WTC11 (cell line): ENCODE data around the gene PDZD2. TPM values are rescaled to one million over a fixed set of nuclear protein-coding genes. Genes with fewer than 3 reads are reported as not detected.
A peak's percentile ranks its signal among the peaks of the same experiment; 100 is the strongest.

Experiments
- ATAC-seq: fragments of 200-7000 bp; cut with Tn5 transposase; 2 replicates; pipeline ENCODE4 v1.10.0; 2021; ENCODE audit warnings: mild to moderate bottlenecking, moderate library complexity
- CTCF ChIA-PET: fragments of 300-600 bp; sonication (Branson Sonifier 250); formaldehyde crosslinking; loops from one replicate; lab custom pipeline; 2021; ENCODE audit warnings: antibody characterized with exemption; lab: Charles Lee
- POLR2A ChIA-PET: fragments of 350-600 bp; sonication (Branson Sonifier 250); formaldehyde crosslinking; loops from one replicate; lab custom pipeline; 2021; ENCODE audit warnings: antibody characterized with exemption; lab: Charles Lee
- DNase-seq: peaks from one replicate; pipeline ENCODE4 v3.0.0; 2021; ENCODE audit warnings: low spot score
- H3K27ac Mint-ChIP-seq: 2 replicates; pipeline ENCODE4 v1.8.0; 2021; ENCODE audit warnings: mixed read lengths
- H3K27me3 Mint-ChIP-seq: 2 replicates; pipeline ENCODE4 v1.8.0; 2021; ENCODE audit warnings: low read depth, mild to moderate bottlenecking, moderate library complexity, mixed read lengths
- H3K36me3 Mint-ChIP-seq: 2 replicates; pipeline ENCODE4 v1.8.0; 2021; ENCODE audit warnings: mixed read lengths
- H3K4me1 Mint-ChIP-seq: 2 replicates; pipeline ENCODE4 v1.8.0; 2022; ENCODE audit warnings: mixed read lengths
- H3K4me3 Mint-ChIP-seq: 2 replicates; pipeline ENCODE4 v1.8.0; 2021; ENCODE audit warnings: mild to moderate bottlenecking, moderate library complexity, mixed read lengths
- H3K9me3 Mint-ChIP-seq: 2 replicates; pipeline ENCODE4 v1.8.0; 2021; ENCODE audit warnings: mixed read lengths
- ATF2 ChIP-seq: sonication (generic); formaldehyde crosslinking; IDR thresholded peaks from 2 replicates; pipeline ENCODE4 v1.8.1; 2022; ENCODE audit warnings: low read depth, missing genetic modification reagents, borderline replicate concordance
- CBFB ChIP-seq: sonication (generic); formaldehyde crosslinking; IDR thresholded peaks from 2 replicates; pipeline ENCODE4 v1.8.1; 2022; ENCODE audit warnings: mild to moderate bottlenecking, low read depth, missing genetic modification reagents
- E2F4 ChIP-seq: sonication (generic); formaldehyde crosslinking; IDR thresholded peaks from 2 replicates; pipeline ENCODE4 v1.8.1; 2022; ENCODE audit warnings: low read depth, mild to moderate bottlenecking, moderate library complexity, missing genetic modification reagents, borderline replicate concordance
- E2F5 ChIP-seq: sonication (generic); formaldehyde crosslinking; IDR thresholded peaks from 2 replicates; pipeline ENCODE4 v1.8.1; 2022; ENCODE audit warnings: mild to moderate bottlenecking, moderate library complexity, missing genetic modification reagents
- ELF4 ChIP-seq: sonication (generic); formaldehyde crosslinking; IDR thresholded peaks from 2 replicates; pipeline ENCODE4 v1.8.1; 2022; ENCODE audit warnings: low read depth, mild to moderate bottlenecking, moderate library complexity, missing genetic modification reagents
- ERG ChIP-seq: fragments of 250-450 bp; sonication (Bioruptor Pico); IDR thresholded peaks from 2 replicates; pipeline ENCODE4 v1.8.0; 2021; ENCODE audit warnings: mild to moderate bottlenecking
- FOXJ3 ChIP-seq: sonication (generic); formaldehyde crosslinking; IDR thresholded peaks from 2 replicates; pipeline ENCODE4 v1.9.0; 2021; ENCODE audit warnings: missing genetic modification reagents, mild to moderate bottlenecking, borderline replicate concordance
- HMGA2 ChIP-seq: fragments of 250-450 bp; sonication (Bioruptor Pico); IDR thresholded peaks from 2 replicates; pipeline ENCODE4 v1.4.0; 2021; ENCODE audit warnings: mild to moderate bottlenecking, moderate library complexity
- HMGXB4 ChIP-seq: sonication (generic); formaldehyde crosslinking; IDR thresholded peaks from 2 replicates; pipeline ENCODE4 v1.8.1; 2023; ENCODE audit warnings: mild to moderate bottlenecking, moderate library complexity, missing genetic modification reagents
- NFYB ChIP-seq: sonication (generic); formaldehyde crosslinking; conservative IDR thresholded peaks from 2 replicates; pipeline ENCODE4 v1.8.0; 2022; ENCODE audit warnings: low read depth, missing genetic modification reagents
- OVOL2 ChIP-seq: fragments of 250-450 bp; sonication (Bioruptor Pico); IDR thresholded peaks from 2 replicates; pipeline ENCODE4 v1.9.0; 2021; ENCODE audit warnings: mild to moderate bottlenecking, borderline replicate concordance
- RORB ChIP-seq: fragments of 250-450 bp; sonication (Bioruptor Pico); IDR thresholded peaks from 2 replicates; pipeline ENCODE4 v1.9.0; 2021; ENCODE audit warnings: mild to moderate bottlenecking
- SP1 ChIP-seq: sonication (generic); formaldehyde crosslinking; conservative IDR thresholded peaks from 2 replicates; pipeline ENCODE4 v1.8.1; 2022; ENCODE audit warnings: missing genetic modification reagents
- STAT6 ChIP-seq: sonication (generic); formaldehyde crosslinking; conservative IDR thresholded peaks from 2 replicates; pipeline ENCODE4 v1.8.1; 2023; ENCODE audit warnings: mild to moderate bottlenecking, low read depth, missing genetic modification reagents, moderate library complexity
- TEAD1 ChIP-seq: sonication (generic); formaldehyde crosslinking; IDR thresholded peaks from 2 replicates; pipeline ENCODE4 v1.8.0; 2022; ENCODE audit warnings: mild to moderate bottlenecking, missing genetic modification reagents
- TEAD4 ChIP-seq: sonication (generic); formaldehyde crosslinking; IDR thresholded peaks from 2 replicates; pipeline ENCODE4 v1.8.0; 2022; ENCODE audit warnings: mild to moderate bottlenecking, missing genetic modification reagents
- USF2 ChIP-seq: sonication (generic); formaldehyde crosslinking; IDR thresholded peaks from 2 replicates; pipeline ENCODE4 v1.8.1; 2023; ENCODE audit warnings: mild to moderate bottlenecking, missing genetic modification reagents, moderate library complexity
- ZNF232 ChIP-seq: sonication (generic); formaldehyde crosslinking; IDR thresholded peaks from 2 replicates; pipeline ENCODE4 v1.8.0; 2022; ENCODE audit warnings: mild to moderate bottlenecking, missing genetic modification reagents
- ZNF281 ChIP-seq: sonication (generic); formaldehyde crosslinking; IDR thresholded peaks from 2 replicates; pipeline ENCODE4 v1.8.0; 2023; ENCODE audit warnings: mild to moderate bottlenecking, missing genetic modification reagents
- ZNF423 ChIP-seq: fragments of 250-450 bp; sonication (Bioruptor Pico); IDR thresholded peaks from 2 replicates; pipeline ENCODE4 v2.1.2; 2022; ENCODE audit warnings: mild to moderate bottlenecking, moderate library complexity
- total RNA-seq: library from RNA; stranded (reverse); gene quantifications from 3 replicates; pipeline ENCODE4 v1.2.3, GENCODE V29; 2021

Gene PDZD2
- total RNA-seq, 1 experiment from 2014 or later, result 11.4 TPM

GRCh38 chr5:31936683-31937082, 297.8 kb downstream of the PDZD2 start (continued):
- TF ChIP-seq ZNF281 (CRISPR knock-in tag) (no peak), FOXJ3 (no peak), USF2 (CRISPR knock-in tag) (no peak)

GRCh38 chr5:31937226-31937625, 298.3 kb downstream of the PDZD2 start:
- ChIA-PET CTCF (no interaction called here), POLR2A (no interaction called here)
- Mint-ChIP-seq H3K36me3 (no peaks in the 10 kb centered on the region; the same call in 1 of the 2 replicates), H3K4me1 (peaks cover 4% of the 10 kb centered on the region), H3K9me3 (peaks cover 14% of the 10 kb centered on the region), H3K27ac (peak overlapping the region; percentile 84; the same call in 1 of the 2 replicates), H3K4me3 (no peak overlapping the region), H3K27me3 (no peaks in the 10 kb centered on the region)
- no peak for ATAC-seq
- no peak for DNase-seq
- TF ChIP-seq HMGA2, result no peak
- no peak for TF ChIP-seq SP1 (CRISPR knock-in tag)
- TF ChIP-seq ERG (CRISPR knock-in tag), result no peak
- TF ChIP-seq ZNF423 (CRISPR knock-in tag), result no peak
- no peak for TF ChIP-seq HMGXB4 (CRISPR knock-in tag)
- no peak for TF ChIP-seq STAT6 (CRISPR knock-in tag)
- no peak for TF ChIP-seq TEAD1
- no peak for TF ChIP-seq E2F4 (CRISPR knock-in tag)
- no peak for TF ChIP-seq ZNF232 (CRISPR knock-in tag)
- TF ChIP-seq FOXJ3, result no peak
- no peak for TF ChIP-seq E2F5 (CRISPR knock-in tag)
- no peak for TF ChIP-seq TEAD4 (CRISPR knock-in tag)
- TF ChIP-seq OVOL2 (CRISPR knock-in tag), result no peak
- no peak for TF ChIP-seq ELF4 (CRISPR knock-in tag)
- no peak for TF ChIP-seq RORB (CRISPR knock-in tag)
- TF ChIP-seq CBFB (CRISPR knock-in tag), result no peak
- TF ChIP-seq NFYB, result no peak
- TF ChIP-seq ATF2 (CRISPR knock-in tag), result no peak
- no peak for TF ChIP-seq ZNF281 (CRISPR knock-in tag)
